ENCODE results near the gene FBXO46. TPM values are rescaled to one million over a fixed set of nuclear protein-coding genes. Genes with fewer than 3 reads are reported as not detected.

The FBXO46 gene
- total and polyA plus RNA-seq, 2 of the 13 experiments (the other 11 are each of a cell fraction or from before 2014, with no cell fraction given), result 6.2 to 6.4 TPM

- Histone ChIP-seq H3K27me3 (ENCODE audit: control insufficient read depth in 1 of 2, insufficient read depth in 2 of 2, low read length in 2 of 2) (peaks cover 0 to 32% of the 10 kb centered on the region in 2 experiments; a peak in 2 of 5 replicates), H3K79me2 (ENCODE audit: insufficient read depth, low read length) (no peaks in the 10 kb centered on the region), H4K20me1 (ENCODE audit: insufficient read depth, low read length) (no peaks in the 10 kb centered on the region), H3K4me2 (ENCODE audit: low read depth, low read length) (no peak overlapping the region), H3K4me3 (replicated peaks in 1 of 3; ENCODE audit: insufficient read depth in 1 of 3, low read depth in 2 of 3, low read length in 3 of 3) (no peak overlapping the region), H3K4me1 (ENCODE audit: insufficient read depth, low read length) (peaks cover 30% of the 10 kb centered on the region), H3K9ac (ENCODE audit: insufficient read depth, low read depth, low read length) (no peak overlapping the region), H3K9me3 (ENCODE audit: low read length) (no peaks in the 10 kb centered on the region), H3K36me3 (replicated peaks in 1 of 2; ENCODE audit: control insufficient read depth in 1 of 2, insufficient read depth in 2 of 2, low read length in 2 of 2) (no peaks in the 10 kb centered on the region), H3K27ac (ENCODE audit: extremely low read length, insufficient read depth, low read length) (no peak overlapping the region), H2AFZ (ENCODE audit: low read length) (no peak overlapping the region)
- TF ChIP-seq ZNF597 (CRISPR knock-in tag; IDR thresholded peaks at IDR 0.05) (no peak), RARA (CRISPR knock-in tag; IDR thresholded peaks at IDR 0.05) (no peak), ZMAT5 (CRISPR knock-in tag; IDR thresholded peaks at IDR 0.05; ENCODE audit: borderline replicate concordance, low read depth) (no peak), NFE2L1 (CRISPR knock-in tag; IDR thresholded peaks at IDR 0.05; ENCODE audit: borderline replicate concordance) (no peak), ZNF256 (CRISPR knock-in tag; conservative IDR thresholded peaks at IDR 0.05) (no peak), KLF6 (CRISPR knock-in tag; IDR thresholded peaks at IDR 0.05) (no peak), ZFAT (CRISPR knock-in tag; conservative IDR thresholded peaks at IDR 0.05) (no peak), ZZZ3 (CRISPR knock-in tag; IDR thresholded peaks at IDR 0.05; ENCODE audit: borderline replicate concordance) (no peak), ZNF451 (CRISPR knock-in tag; IDR thresholded peaks at IDR 0.05) (no peak), ATF4 (CRISPR knock-in tag; IDR thresholded peaks at IDR 0.05) (no peak), RXRA (CRISPR knock-in tag; IDR thresholded peaks at IDR 0.05) (no peak), RELA (CRISPR knock-in tag; IDR thresholded peaks at IDR 0.05) (no peak), ZBTB1 (CRISPR knock-in tag; IDR thresholded peaks at IDR 0.05; ENCODE audit: borderline replicate concordance) (no peak), PAX8 (CRISPR knock-in tag; IDR thresholded peaks at IDR 0.05; ENCODE audit: borderline replicate concordance) (no peak), YEATS2 (CRISPR knock-in tag; IDR thresholded peaks at IDR 0.05; ENCODE audit: borderline replicate concordance) (no peak), FLYWCH1 (CRISPR knock-in tag; IDR thresholded peaks at IDR 0.05) (no peak), NR3C1 (CRISPR knock-in tag; IDR thresholded peaks at IDR 0.05) (no peak), ZNF740 (CRISPR knock-in tag; IDR thresholded peaks at IDR 0.05) (no peak), ZBED4 (CRISPR knock-in tag; IDR thresholded peaks at IDR 0.05; ENCODE audit: borderline replicate concordance) (no peak)
- no TSS peak for BruUV-seq (replicated peaks)
- 18% methylated on average over 6 of the region's 6 CpGs for WGBS (ENCODE audit: low lambda C conversion rate)
- CTCF ChIA-PET (ENCODE audit: low intra/inter-chr PET ratio, low total read pairs), result no interaction called here
- POLR2A ChIA-PET, result interaction anchor here (1.0 to 1.1 kb wide), 2 partner anchors 15 to 25 kb away, joined by 4 read pairs; partner anchors contain the start of gene FBXO46
- no peak for FAIRE-seq
- ATAC-seq, result no peak
- intact Hi-C loops (cut with micrococcal nuclease; ENCODE audit: unreplicated experiment) (no loop called here), in situ Hi-C loops (cut with HindIII; ENCODE audit: extremely low pct_ligation_motif_present, low pct_unique_long_range_greater_than_20kb) (no loop called here)
- DNase-seq (ENCODE audit: low spot score), result no peak
Measured at GRCh38 chr19:45745606-45746005, 14.9 kb upstream of the FBXO46 start.
